HG02840 (cell line): ENCODE data around the gene SLC38A5.
"Not testable (repeated sequence)": the region's sequence is repeated elsewhere in the genome, so short reads cannot be mapped to it uniquely, and the experiment has no call there.

Experiments used
- ATAC-seq: cut with Tn5 transposase; IDR thresholded peaks from one replicate; pipeline ENCODE4 v1.9.1; 2021; ENCODE audit warnings: mild to moderate bottlenecking, moderate library complexity, moderate number of reproducible peaks; ENCODE audit not compliant: unreplicated experiment, low FRiP score

The SLC38A5 gene

DNA sequence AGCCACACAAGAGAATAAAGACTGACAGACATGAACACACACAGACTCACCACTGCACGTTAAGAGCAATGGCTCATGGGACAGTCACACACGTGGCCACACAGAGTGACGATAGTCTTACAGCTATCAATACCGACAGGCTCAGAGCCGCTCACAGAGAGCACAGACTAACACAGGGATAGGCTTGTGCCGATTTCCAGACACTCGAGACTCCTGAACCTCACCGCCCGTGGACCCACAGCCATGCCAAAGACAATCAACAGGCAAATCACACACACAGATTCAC is 716 bp upstream of the SLC38A5 start:
- no peak for ATAC-seq

DNA sequence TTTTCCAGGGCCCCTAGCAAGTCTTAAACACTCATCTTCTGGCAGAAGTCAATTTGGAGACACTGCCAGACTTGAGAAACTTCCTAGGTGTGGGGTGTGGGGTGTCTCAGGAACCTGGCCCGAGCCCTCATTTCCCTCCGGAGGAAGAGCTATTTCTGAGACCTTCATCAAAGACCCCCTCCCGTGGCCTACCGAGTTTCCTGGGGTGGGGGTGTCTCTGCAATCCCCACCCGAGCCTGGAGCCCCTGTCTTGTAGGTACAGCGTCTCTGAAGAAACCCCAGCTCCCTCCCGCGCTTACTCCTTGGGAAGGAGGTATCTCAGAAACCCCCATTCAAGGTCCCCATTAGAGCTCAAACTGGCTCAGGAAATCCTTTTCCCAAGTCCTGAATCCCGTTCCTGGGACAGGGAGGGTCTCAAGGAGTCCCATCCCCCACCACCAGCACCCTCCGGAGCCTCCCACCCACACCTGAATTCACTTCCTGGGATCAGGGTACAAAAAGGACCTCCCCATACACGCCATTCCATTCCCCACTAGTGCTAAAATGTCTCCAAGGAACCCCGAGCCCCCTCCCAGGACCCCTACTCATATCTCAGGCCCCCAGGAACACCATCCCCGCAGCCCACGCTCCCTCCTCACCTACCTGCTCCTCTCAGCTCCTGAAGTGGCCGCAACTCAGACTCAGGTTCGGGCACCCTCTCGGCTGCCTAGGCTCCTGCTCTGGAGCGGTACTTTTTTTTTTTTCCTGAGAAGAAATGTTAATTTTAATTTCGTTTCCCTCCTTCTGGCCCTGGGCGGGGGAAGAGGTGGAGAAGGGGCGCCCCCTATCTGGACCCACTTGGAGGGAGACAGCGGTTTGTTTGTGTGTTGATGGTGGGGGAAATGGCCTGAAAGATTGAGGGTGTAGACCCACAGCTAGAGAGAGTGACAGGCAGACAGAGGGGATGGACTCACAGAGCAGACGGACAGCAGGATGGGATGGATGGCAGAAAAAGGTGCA is 1.1 kb downstream of the SLC38A5 start:
- ATAC-seq = no peak

DNA sequence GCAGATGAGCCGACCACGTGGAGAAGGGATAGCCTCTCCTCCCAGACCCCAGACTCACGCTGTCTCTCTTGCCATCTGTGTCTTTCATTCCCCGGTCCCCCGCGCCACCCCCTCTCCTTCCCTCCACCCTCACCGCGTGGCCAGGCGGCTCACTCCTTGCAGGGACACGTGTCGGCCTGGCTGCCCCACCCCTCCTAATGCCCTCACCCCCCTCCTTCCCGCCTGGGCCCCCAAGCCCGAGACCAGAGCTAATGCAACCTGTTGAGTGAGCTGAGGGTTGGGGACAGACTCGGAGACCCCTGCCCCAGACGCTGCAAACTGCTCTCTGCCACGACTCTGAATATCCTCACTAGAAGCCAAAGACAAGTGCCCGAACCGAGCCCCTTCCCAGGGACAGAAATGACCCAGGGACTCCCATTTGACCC is 1.8 kb downstream of the SLC38A5 start:
- ATAC-seq = no peak

DNA sequence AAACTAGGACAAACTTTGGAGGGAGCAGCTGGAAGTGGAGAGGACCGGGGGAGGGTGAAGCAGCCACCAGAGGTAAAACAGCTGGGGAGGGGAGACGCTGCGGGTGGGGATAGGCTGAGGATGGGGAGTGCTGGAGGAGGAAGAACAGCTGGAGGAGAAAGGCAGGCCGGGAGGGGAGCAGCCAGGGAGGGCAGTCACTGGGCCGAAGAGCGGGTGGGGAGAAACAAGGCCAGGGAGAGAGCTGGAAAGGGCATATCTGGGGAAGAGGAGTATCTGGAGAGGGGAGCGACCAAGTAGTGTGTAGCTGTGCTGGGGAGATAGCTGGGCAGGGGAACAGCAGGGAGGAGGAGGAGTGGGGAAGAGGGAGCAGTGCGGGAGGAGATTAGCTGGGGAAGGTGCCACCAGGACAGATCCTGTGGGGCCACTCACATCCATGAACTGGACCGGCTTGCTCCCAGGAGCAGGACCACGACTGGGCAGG is 2.7 kb downstream of the SLC38A5 start:
- no peak for ATAC-seq

DNA sequence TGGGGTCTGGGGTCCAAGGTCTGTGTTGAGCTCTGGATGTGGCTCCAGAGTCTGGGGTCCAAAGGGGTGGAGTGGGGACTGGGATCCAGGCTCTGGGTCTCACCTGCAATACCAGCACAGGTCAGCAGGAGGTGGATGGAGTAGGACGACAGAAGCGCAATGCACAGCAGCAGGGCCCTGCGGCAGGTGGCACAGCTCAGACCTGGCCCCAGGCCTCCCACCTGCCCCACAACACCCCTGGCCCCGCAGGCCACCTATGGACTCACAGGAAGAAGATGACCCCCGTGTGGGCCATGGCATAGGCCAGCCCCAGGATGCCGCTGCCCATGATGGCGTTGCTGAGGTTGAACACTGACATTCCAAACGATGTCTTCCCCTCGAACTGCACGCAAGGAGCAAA is 3.4 kb downstream of the SLC38A5 start:
- ATAC-seq = no peak

DNA sequence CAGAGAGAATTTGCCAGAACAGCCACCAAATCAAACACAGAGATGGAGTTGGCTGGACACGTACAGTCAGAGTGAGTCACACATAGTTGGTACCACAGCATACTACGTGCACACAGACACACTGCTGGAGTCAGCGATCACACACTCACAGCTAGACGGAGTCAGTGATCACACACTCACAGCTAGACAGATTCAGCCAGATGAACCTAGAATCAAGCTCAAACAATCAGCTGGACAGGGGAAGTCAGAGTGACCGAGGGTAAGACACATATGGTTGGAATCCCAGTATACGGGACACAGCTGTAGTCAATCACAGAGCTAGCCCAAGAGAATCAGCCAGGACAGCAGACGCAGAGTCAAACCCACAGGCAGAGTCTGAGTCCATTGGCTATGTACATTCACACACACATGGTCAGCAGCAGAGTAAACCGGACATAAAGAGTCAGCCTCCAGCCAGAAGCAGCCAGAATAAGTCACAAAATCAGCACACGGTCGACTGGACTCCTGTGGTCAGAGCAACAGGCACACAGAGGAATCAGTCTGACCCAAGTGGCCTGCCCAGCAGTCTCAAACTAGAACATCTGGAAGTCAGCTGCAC is 4.6 kb downstream of the SLC38A5 start:
- ATAC-seq = no peak

DNA sequence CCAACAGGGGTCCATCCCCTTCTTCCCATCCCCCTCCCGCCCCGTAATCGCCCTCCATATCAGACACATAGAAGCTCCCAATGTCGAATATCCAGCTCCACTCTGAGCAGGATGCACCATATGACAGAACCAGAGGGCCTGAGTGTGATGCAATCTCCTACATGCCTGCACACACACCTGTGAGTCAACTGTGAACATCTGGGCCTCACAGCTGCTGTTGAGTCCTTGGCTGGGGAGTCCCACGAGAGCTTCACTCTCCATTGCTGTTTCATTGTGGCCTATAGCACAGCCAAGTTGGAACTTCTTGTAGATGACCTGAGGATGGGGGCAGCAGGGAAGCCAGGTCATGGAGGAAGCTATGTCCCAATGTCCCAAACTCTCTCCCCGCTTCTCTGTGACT is 8.2 kb downstream of the SLC38A5 start:
- ATAC-seq = no peak

DNA sequence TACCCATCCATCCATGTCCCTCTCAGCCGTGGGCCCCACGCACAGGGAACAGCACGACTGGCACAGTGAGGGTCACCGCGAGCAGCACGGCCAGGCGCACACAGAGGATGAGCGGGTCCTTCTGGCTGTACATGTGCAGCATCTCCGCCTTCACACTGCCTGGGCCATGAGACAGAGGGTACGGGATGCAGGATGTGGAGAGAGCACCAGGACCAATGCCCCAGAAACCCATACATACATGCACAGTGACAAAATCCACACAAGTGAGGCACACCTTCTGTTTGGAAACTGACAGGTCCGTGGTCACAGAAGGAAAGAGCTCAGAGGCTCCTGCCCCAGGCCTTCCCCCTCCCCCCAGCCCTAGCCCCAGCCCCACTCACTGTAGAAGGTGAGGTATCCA is 9.5 kb downstream of the SLC38A5 start:
- ATAC-seq = no peak

DNA sequence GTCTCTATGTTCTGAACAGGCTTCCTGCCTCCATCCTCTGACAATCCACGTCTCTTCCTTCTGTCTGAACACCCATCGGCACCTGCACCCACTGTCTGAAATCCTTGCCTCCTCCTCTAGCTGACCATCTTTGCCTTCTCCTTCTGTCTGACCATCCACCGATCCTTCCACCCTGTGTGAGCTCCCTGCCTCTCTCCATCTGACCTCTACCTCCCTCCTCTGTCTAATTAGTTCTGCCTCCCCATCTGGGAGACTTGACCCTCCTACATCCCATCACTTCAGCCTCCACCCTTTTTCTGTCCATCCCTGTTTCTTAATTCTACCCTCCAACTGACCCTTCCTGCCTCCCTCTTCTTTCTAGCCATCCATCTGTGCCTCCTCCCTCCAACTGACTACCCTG is 10.0 kb downstream of the SLC38A5 start:
- ATAC-seq = no peak

DNA sequence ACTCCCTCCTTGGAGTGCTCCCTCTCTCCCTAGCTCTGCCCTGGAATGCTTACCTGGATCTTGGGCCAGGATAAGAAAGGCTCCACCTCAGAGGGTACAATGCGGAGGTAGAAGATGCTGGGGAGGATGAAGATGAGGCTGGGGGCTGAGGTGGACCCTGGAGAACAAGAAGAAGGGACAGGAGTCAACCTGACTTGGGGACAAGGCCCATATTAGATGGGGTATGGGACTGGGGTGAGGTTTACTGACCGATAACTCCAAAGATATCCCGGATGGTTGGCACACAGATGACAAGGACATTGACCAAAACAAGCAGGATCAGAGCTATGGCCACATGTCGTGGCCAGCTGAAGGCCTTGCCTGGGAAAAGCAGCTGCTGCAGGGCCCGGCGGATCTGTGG is 10.6 kb downstream of the SLC38A5 start:
- ATAC-seq = no peak

DNA sequence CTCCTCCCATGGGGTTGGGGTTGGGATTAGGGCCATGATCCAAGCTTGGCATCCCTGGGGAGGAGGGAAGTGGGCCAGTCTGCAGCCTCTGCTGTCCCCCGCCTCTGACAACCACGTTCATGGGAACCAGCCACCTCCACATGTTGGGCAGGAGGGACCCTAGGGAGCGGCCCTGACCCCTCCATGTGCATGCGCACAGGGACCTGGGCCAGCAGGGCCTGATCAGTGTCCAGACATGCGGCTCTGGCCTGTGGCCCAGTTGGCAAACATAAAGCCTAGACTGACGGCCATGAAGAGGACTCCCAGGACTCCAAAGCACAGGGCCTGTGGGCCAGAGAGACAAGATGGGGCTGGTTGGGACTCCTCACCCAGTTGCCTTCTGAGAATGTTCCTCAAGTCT is 11.3 kb downstream of the SLC38A5 start:
- no peak for ATAC-seq

DNA sequence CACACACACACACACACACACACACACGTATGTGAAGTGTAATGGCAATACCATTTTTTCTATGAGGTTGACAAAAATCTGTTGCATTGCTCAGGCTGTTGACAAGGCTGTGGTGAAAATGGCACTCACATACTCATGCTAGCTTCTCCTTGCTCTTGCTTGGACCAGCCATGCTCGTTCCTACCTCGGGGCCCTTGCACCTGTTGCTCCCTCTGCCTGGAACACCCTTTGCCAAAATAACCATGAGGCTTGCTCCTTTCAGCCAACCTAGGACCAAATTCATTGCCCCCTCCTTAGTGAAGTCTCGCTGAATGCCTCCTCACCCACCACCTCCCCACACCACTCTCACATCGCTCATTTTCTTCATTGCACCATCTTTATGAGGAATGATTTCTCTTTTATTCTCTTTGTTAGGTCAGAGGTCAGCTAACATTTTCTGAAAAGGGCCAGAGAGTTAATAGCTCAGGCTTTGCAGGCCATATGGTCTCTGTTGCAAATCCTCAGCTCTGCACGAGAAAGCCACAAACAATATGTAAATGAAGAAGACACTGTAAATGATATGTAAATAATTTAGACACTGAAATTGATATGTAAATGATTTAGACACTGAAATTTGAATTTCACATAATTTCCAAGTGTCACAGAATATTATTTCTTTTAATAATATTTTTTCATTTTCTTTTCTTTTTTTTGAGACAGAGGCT is 13.3 kb downstream of the SLC38A5 start:
- no peak for ATAC-seq

DNA sequence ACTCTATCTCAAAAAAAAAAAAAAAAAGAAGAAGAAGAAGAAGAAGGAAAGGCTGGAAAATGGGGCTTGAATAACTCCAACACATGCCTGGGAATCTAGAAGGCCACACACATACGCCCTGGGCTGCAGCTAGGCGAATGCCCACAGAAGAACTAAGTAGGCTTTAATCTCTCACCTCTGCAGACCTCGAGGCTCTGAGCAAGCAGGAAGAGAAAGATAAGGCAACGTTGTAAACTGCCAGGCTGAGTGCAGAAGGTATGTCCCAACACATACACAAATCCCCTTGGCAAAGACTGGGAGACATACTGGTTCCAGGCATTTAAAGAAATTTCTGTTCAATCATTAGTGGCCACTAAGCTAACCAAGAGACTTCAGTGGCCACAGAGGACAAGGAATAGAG is 18.4 kb downstream of the SLC38A5 start:
- no peak for ATAC-seq

DNA sequence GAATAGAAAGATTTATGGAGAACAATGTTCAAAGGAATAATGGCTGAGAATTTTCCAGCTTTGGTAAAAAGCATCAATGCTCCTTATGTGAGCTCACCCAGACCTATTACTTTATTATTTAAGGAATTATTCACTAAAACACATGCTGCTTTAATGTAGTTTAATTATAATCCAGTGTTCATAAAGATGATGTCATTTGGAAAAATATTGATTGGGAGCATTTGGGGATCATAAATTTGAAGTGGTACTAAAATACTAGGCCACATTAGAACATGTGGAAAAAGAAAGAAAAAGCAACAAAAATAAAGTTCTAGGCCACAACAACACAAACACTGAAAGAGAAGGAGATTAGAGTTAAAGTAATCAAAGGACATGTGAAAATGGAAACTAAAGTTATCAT is 20.0 kb downstream of the SLC38A5 start:
- ATAC-seq = no peak

DNA sequence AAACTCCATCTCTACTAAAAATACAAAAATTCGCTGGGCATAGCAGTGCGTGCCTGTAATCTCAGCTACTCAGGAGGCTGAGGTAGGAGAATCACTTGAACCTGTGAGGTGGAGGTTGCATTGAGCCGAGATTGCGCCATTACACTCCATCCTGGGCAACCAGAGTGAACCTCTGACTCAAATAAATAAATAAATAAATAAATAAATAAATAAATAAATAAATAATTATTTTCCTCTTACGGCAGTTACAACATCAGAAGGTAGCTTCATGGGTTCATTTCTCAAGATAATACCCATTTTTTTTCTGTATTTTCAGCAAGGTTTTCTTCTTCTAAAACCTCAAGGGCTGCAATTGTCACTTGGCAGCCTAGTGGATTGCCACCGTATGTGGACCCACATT is 22.9 kb downstream of the SLC38A5 start:
- not testable (repeated sequence) for ATAC-seq

DNA sequence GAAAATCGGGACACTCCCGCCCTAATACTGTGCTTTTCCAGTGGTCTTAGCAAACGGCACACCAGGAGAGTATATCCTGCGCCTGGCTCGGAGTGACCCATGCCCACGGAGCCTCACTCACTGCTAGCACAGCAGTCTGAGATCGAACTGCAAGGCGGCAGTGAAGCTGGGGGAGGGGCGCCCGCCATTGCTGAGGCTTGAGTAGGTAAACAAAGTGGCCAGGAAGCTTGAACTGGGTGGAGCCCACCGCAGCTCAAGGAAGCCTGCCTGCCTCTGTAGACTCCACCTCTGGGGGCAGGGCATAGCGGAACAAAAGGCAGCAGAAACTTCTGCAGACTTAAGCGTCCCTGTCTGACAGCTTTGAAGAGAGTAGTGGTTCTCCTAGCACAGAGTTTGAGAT is 36.3 kb downstream of the SLC38A5 start:
- not testable (repeated sequence) for ATAC-seq

DNA sequence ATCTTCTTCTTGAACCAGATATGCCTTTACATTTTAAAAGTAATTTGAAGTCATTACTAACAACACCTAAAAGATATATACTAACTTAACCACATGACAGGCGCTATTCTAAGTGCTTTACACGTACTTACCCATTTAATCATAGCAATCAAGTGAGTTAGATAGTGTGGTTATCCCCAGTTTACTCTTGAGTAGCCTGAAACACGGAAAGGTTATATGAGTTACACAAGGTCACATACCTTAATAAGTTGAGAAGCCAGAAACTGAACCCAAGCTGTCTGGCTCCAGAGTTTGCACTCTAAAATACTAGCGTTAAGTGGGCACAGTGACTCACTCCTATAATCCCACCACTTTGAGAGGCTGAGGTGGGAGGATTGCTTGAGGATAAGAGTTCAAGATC is 39.9 kb downstream of the SLC38A5 start:
- not testable (repeated sequence) for ATAC-seq

DNA sequence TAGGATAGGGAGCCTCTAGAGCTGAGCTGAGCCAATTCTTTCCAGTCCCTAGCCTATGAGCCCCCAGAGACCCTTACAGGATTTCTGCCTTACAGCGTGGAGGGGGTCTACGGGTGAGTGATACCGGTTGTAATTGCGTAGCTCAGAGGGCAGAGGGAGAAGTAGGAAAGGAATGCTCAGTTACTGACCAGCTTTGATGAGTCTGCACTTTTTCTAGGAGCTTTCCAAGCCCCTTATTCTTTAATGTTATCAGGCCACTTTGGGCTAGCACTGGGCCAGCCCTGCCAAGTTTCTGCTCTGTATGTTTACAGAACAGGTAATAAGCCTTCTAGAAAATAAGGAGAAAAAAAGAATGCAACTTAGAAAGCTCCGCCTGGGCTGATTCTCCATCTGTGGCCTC is 40.5 kb downstream of the SLC38A5 start:
- ATAC-seq = not testable (repeated sequence)

DNA sequence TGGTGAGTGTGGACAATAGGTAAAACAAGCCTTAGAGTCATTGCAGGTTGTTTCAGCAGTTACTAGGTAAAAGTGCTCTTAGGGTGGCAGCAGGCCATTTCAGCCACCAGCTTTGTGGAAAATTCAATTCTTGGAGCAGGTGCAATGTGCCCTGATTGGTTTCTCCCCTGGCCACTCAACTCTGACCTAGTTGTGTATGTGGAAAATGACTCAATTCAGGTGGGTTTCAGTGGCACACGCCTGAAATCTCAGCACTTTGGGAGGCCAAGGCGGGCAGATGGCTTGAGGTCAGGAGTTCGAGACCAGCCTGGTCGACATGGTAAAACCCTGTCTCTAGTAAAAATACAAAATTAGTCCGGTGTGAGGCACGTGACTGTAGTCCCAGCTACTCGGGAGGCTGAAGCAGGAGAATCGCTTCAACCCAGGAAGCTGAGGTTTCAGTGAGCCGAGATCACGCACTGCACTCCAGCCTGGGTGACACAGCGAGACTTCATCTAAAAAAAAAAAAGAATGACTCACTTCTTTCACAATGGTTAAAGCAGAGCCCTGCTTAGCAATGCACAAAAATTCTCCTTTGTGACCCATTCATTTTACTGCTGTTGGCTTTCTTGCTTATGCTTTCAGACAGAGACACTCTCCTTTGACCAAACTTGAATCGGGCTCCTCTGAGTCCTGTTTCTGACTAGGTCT is 42.9 kb downstream of the SLC38A5 start:
- ATAC-seq = not testable (repeated sequence)

DNA sequence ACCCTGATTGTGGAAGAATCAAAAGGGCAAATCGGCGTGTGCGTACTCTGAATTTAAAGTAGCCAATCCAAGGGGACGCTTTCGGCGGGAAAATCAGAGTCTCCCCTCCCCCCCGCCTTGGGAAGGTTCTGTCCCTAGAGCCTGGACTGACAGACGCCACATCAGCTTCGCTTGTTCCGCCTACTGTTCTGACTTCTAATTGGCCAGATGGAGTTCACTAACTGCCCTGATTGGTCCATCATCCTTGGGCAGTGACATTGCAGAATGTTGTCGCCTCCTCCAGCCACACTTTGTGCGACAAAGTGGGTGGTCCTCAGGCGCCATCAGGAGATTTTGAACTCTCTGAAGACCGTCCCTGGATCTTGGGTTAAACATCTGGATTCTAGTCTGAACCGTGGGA is 58.2 kb downstream of the SLC38A5 start, which contains the start of gene SSX4B:
Gene SSX4B (minus strand): TSS at position 101 of the 400 bp plus-strand sequence. CDS start 588 bp downstream, outside the sequence.
- not testable (repeated sequence) for ATAC-seq
